AG09309 (cell line): ENCODE results near the gene HOXC9.

ENCODE experiments used
- DNase-seq: peaks from one replicate; pipeline ENCODE4 v3.0.0-alpha.2; 2010; ENCODE audit warnings: low read depth
- H3K4me3 ChIP-seq: 2 replicates; pipeline ENCODE4 v1.5.1; 2011; ENCODE audit warnings: mild to moderate bottlenecking, low read depth, low read length, moderate library complexity; ENCODE audit not compliant: control insufficient read depth
- CTCF ChIP-seq: IDR thresholded peaks from 2 replicates; pipeline ENCODE4 v1.5.1; 2011; ENCODE audit warnings: mild to moderate bottlenecking, low read depth, low read length, inconsistent platforms; ENCODE audit not compliant: insufficient read depth, control insufficient read depth; ENCODE audit errors: missing control alignments

Gene HOXC9

DNA sequence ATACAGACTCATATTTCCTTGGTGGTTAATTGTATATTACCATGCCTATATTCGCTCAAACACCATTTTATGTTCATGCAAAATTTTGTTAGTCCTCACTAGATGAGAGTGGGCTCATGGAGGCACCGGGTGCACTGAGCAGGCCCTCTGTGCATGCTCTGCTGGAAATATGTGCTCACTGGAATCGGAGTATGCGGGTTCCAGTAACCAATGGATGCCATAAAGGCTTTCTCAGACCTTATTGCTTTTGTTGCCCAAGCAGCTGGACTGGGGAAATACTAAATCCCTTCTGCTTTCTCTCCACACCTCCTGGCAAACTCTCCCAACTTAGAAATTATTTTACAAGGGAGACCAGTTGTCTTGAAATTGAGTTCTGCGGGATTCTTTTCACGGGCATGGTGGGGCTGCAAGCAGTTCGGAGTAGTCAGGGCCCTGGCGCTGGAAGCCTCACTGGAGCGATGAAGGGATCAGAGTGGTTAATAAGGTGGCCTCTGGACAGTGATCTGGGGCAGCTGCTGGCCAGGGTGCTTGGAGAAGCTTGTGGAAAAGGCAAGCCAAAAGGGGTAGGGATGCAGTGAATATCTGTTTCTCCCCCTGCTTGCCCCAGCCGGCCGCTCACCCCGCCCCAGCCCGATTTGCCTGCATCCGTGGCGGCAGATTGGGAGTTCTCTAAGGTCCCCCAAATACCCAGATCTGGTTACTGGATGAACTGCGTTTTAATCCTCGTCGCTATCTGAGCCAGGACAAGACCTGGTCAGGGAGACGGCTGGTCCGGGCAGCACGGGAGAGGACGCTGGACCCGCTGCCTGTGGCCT is 20.8 kb downstream of the HOXC9 start:
- DNase-seq = no peak
- no peak for TF ChIP-seq CTCF
- H3K4me3 ChIP-seq = peak overlapping the region; percentile 6

DNA sequence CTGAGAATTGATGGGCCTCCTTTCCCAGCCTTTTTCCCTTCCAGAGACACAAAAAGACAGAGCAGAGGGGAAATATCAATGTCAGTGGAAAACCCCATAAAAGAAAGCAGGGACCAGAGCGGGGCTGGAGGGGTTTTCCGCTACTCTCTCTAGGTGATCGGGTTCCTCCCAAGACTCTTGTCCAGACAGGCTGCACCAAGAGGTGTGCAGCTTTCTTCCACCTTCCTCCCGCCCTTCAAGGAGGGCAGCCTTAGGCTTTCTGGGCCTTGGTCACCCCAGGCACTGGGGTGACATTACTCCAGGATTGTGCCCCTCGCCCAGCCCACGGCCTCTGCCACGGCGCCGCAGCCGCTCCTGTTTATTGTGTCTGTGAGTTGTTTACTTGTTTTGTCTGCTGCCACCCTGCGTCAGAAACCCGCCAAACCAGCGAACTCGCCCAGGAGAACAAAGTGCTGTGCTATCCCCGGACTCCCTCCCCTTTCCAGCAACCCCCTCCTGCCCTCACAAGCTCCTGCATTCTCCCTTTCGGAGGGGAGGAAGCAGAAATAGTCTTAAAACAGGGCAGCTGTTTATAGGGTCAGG is 21.6 kb downstream of the HOXC9 start:
- H3K4me3 ChIP-seq = no peak overlapping the region
- no peak for TF ChIP-seq CTCF
- no peak for DNase-seq

- no peak for TF ChIP-seq CTCF
- H3K4me3 ChIP-seq = no peak overlapping the region
- no peak for DNase-seq
Measured at GRCh38 chr12:54022960-54023884, 23.3 kb downstream of the HOXC9 start.

DNA sequence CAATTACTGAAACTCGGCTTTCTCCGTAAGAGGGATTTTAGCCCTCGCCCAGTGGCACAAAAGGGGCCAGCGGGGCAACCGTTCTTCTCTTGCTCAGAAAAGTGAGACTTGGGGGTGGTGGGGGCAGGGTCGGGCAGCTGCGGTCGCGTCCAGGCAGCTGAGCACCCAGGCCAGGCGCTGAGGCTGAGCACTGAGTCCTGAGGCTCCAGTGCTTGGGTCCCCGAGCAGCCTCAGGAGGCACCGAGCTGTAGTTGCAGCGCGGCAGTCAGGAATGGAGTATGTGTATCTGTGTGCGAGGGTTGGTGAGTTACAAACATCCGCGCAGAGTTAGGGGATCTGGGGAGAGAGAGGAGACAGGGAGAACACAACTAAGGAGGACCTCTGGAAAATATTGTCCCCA is 24.2 kb downstream of the HOXC9 start:
- H3K4me3 ChIP-seq = no peak overlapping the region
- TF ChIP-seq CTCF = no peak
- DNase-seq = no peak

- H3K4me3 ChIP-seq = no peak overlapping the region
- DNase-seq = no peak
- no peak for TF ChIP-seq CTCF
Measured at GRCh38 chr12:54024581-54025305, 24.8 kb downstream of the HOXC9 start.
